GM12878 (cell line): ENCODE measurements around the gene NXN.

ENCODE experiments used
- BRCA1 ChIP-seq: IDR thresholded peaks from 2 replicates; pipeline ENCODE4 v1.6.1; 2011; ENCODE audit warnings: low read depth, low read length, improper control_type of control experiment
- CBX5 ChIP-seq: sonication (generic); IDR thresholded peaks from 2 replicates; pipeline ENCODE4 v1.6.1; 2016; ENCODE audit warnings: low read depth, moderate library complexity, mild to moderate bottlenecking, inconsistent platforms
- CEBPB ChIP-seq, 2 experiments: fragments of 150-350 bp in 1 of 2; IDR thresholded peaks; 2 replicates each; pipeline ENCODE4 v1.6.1; 2012 to 2014; ENCODE audit warnings: low read depth in 2 of 2, low read length in 2 of 2, borderline replicate concordance in 1 of 2, inconsistent platforms in 1 of 2
- ETV6 ChIP-seq, 2 experiments: fragments of 450-650 bp in 1 of 2; IDR thresholded peaks in 1 of 2; conservative IDR thresholded peaks in 1 of 2; 2 replicates each; pipeline ENCODE4 v1.6.1; 2014; ENCODE audit warnings: antibody characterized with exemption in 1 of 2, borderline replicate concordance in 1 of 2, low read depth in 1 of 2, mild to moderate bottlenecking in 1 of 2, moderate library complexity in 1 of 2
- FOXM1 ChIP-seq: IDR thresholded peaks from 2 replicates; pipeline ENCODE4 v1.6.1; 2012; ENCODE audit warnings: low read depth, mild to moderate bottlenecking, inconsistent platforms, low read length, moderate library complexity
- GABPA ChIP-seq: IDR thresholded peaks from 2 replicates; pipeline ENCODE4 v1.6.1; 2014; ENCODE audit warnings: antibody characterized with exemption, low read depth, mild to moderate bottlenecking, inconsistent platforms
- PAX5 ChIP-seq: IDR thresholded peaks from 2 replicates; pipeline ENCODE4 v1.6.1; 2011; ENCODE audit warnings: low read depth, low read length, borderline replicate concordance
- POLR2A ChIP-seq: IDR thresholded peaks from 2 replicates; pipeline ENCODE4 v1.6.1; 2011; ENCODE audit warnings: low read depth, mild to moderate bottlenecking, low read length
- RAD21 ChIP-seq: IDR thresholded peaks from 2 replicates; pipeline ENCODE4 v1.6.1; 2011; ENCODE audit warnings: mild to moderate bottlenecking, low read depth, low read length, moderate library complexity; ENCODE audit not compliant: insufficient read depth
- TF ChIP-seq, protein P1 (sequence below), 3 experiments: IDR thresholded peaks in 2 of 3; conservative IDR thresholded peaks in 1 of 3; 2 replicates each; pipeline ENCODE4 v1.5.1; 2011; ENCODE audit warnings: low read depth in 3 of 3, low read length in 3 of 3, mild to moderate bottlenecking in 3 of 3, control low read depth in 2 of 3, moderate library complexity in 2 of 3, inconsistent platforms in 1 of 3, mixed read lengths in 1 of 3; ENCODE audit not compliant: control insufficient read depth in 2 of 3, insufficient read depth in 1 of 3; ENCODE audit errors: extremely low read depth in 1 of 3
- TF ChIP-seq, protein P2 (sequence below): fragments of 450-650 bp; formaldehyde crosslinking; IDR thresholded peaks from 2 replicates; pipeline ENCODE4 v1.4.0; 2022; ENCODE audit warnings: mild to moderate bottlenecking, moderate library complexity

DNA sequence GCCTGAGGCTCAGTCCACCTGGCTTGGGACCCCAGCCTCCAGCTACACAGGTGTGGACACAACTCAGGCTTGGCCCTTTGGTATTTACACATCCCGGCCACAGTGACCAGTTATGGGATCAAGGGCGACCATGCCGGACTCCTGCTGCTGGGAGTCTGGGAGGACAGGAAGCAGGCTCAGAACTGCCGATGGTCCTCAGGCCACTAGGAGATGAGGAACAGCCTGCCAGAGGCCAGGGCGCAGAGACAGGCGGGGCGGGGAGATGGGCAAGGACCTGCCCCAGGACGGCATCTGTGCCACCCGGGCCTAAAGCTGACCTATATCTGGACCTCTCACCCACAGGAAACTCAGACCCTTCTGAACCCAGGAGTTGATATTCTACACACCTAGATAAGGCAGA, 12.5 kb downstream of the NXN start:
- TF ChIP-seq, protein P1, sequence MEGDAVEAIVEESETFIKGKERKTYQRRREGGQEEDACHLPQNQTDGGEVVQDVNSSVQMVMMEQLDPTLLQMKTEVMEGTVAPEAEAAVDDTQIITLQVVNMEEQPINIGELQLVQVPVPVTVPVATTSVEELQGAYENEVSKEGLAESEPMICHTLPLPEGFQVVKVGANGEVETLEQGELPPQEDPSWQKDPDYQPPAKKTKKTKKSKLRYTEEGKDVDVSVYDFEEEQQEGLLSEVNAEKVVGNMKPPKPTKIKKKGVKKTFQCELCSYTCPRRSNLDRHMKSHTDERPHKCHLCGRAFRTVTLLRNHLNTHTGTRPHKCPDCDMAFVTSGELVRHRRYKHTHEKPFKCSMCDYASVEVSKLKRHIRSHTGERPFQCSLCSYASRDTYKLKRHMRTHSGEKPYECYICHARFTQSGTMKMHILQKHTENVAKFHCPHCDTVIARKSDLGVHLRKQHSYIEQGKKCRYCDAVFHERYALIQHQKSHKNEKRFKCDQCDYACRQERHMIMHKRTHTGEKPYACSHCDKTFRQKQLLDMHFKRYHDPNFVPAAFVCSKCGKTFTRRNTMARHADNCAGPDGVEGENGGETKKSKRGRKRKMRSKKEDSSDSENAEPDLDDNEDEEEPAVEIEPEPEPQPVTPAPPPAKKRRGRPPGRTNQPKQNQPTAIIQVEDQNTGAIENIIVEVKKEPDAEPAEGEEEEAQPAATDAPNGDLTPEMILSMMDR (IDR thresholded peaks at IDR 0.05 in 2 of 3, conservative IDR thresholded peaks at IDR 0.05 in 1 of 3; ENCODE audit: control insufficient read depth in 2 of 3, extremely low read depth in 1 of 3, insufficient read depth in 1 of 3, low read depth in 3 of 3, low read length in 3 of 3) = no peak
- TF ChIP-seq CEBPB (IDR thresholded peaks at IDR 0.05; ENCODE audit: borderline replicate concordance in 1 of 2, low read depth in 2 of 2, low read length in 2 of 2) (no peak), POLR2A (no peak), ETV6 (conservative IDR thresholded peaks at IDR 0.05 in 1 of 2, IDR thresholded peaks at IDR 0.05 in 1 of 2; ENCODE audit: borderline replicate concordance in 1 of 2, low read depth in 1 of 2) (no peak), FOXM1 (no peak), PAX5 (no peak), RAD21 (no peak), BRCA1 (no peak), GABPA (no peak), CBX5 (no peak)
- TF ChIP-seq, protein P2, sequence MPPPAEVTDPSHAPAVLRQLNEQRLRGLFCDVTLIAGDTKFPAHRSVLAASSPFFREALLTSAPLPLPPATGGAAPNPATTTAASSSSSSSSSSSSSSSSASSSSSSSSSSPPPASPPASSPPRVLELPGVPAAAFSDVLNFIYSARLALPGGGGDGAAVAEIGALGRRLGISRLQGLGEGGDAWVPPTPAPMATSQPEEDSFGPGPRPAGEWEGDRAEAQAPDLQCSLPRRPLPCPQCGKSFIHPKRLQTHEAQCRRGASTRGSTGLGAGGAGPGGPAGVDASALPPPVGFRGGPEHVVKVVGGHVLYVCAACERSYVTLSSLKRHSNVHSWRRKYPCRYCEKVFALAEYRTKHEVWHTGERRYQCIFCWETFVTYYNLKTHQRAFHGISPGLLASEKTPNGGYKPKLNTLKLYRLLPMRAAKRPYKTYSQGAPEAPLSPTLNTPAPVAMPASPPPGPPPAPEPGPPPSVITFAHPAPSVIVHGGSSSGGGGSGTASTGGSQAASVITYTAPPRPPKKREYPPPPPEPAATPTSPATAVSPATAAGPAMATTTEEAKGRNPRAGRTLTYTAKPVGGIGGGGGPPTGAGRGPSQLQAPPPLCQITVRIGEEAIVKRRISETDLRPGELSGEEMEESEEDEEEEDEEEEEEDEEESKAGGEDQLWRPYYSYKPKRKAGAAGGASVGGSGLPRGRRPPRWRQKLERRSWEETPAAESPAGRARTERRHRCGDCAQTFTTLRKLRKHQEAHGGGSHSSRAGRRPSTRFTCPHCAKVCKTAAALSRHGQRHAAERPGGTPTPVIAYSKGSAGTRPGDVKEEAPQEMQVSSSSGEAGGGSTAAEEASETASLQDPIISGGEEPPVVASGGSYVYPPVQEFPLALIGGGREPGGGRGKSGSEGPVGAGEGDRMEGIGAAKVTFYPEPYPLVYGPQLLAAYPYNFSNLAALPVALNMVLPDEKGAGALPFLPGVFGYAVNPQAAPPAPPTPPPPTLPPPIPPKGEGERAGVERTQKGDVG (CRISPR knock-in tag) = no peak
